AG04450 (cell line): Measurements from ENCODE around the gene CXXC1. TPM values are rescaled to one million over a fixed set of nuclear protein-coding genes. Genes with fewer than 3 reads are reported as not detected.
A peak's percentile ranks its signal among the peaks of the same experiment; 100 is the strongest.
"Not testable (repeated sequence)": the region's sequence is repeated elsewhere in the genome, so short reads cannot be mapped to it uniquely, and the experiment has no call there.

Experiments used
- CTCF ChIA-PET: fragments of 300-600, 350-600 bp; formaldehyde crosslinking; extraction: SDS; loops from one replicate; lab custom pipeline; 2022; ENCODE audit warnings: antibody characterized with exemption, inconsistent platforms; lab: Charles Lee
- POLR2A ChIA-PET: fragments of 350-600 bp; formaldehyde crosslinking; extraction: SDS; loops from one replicate; lab custom pipeline; 2021; ENCODE audit warnings: antibody characterized with exemption, inconsistent platforms; lab: Yijun Ruan, JAX
- DNase-seq: peaks from one replicate; pipeline ENCODE4 v3.0.0-alpha.2; 2011; ENCODE audit warnings: low read depth, low spot score
- H3K27ac ChIP-seq: one replicate; pipeline ENCODE4 v1.5.1; 2012; ENCODE audit warnings: low read depth, low read length, control low read depth
- H3K27me3 ChIP-seq: one replicate; pipeline ENCODE4 v1.6.0; 2012; ENCODE audit warnings: low read length; ENCODE audit not compliant: control insufficient read depth, insufficient read depth
- H3K4me3 ChIP-seq: 2 replicates; pipeline ENCODE4 v1.5.1; 2011; ENCODE audit warnings: mild to moderate bottlenecking, low read depth, low read length, control low read depth
- H3K9me3 ChIP-seq: 2 replicates; pipeline ENCODE4 v1.5.1; 2012; ENCODE audit warnings: low read length; ENCODE audit not compliant: control insufficient read depth, insufficient read depth
- polyA plus RNA-seq: library from polyadenylated mRNA; depleted of rRNA; stranded (reverse); fragments of >200 nt; gene quantifications from 2 replicates; pipeline ENCODE4 v1.2.3, GENCODE V29; 2011
- TF ChIP-seq, protein P1 (sequence below): IDR thresholded peaks from 2 replicates; pipeline ENCODE4 v1.5.1; 2011; ENCODE audit warnings: low read depth, low read length, control low read depth, inconsistent platforms

The CXXC1 gene
- polyA plus RNA-seq, 1 experiment: 23.6 TPM

DNA sequence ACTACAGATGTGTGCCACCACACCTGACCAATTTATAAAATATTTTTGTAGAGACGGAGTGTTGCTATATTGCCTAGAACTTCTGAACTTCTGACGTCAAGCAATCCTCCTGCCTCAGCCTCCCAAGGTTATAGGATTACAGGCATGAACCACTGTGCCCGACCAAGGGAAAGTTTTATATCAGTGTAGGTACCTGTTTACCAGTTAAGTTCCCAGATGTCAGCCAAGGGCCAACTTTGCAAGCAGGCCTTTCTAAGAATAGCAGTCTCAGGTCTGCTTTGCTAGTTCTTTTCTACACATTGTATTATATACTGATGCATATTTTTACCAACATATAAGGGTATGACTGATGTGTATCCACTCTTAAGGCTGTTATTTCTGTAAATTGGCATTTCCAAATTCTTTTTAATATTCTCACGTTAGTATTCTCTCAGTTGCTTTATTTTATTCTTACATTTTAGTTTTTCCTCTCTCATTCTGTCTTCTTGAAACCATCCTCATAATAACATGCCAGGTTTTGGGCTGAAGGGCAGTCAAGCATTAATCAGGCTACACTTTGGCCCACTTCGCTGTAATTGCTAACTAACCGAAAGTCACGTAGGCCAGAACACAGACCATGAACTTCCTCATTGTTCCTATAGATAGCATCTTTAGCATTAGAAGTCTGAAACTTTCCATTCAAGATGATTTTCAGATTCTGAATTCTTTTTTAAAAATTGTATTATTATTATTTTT is 25.0 kb upstream of the CXXC1 start:
- Histone ChIP-seq H3K4me3 (no peak overlapping the region), H3K9me3 (no peaks in the 10 kb centered on the region), H3K27me3 (no peaks in the 10 kb centered on the region), H3K27ac (no peak overlapping the region)
- TF ChIP-seq, protein P1, sequence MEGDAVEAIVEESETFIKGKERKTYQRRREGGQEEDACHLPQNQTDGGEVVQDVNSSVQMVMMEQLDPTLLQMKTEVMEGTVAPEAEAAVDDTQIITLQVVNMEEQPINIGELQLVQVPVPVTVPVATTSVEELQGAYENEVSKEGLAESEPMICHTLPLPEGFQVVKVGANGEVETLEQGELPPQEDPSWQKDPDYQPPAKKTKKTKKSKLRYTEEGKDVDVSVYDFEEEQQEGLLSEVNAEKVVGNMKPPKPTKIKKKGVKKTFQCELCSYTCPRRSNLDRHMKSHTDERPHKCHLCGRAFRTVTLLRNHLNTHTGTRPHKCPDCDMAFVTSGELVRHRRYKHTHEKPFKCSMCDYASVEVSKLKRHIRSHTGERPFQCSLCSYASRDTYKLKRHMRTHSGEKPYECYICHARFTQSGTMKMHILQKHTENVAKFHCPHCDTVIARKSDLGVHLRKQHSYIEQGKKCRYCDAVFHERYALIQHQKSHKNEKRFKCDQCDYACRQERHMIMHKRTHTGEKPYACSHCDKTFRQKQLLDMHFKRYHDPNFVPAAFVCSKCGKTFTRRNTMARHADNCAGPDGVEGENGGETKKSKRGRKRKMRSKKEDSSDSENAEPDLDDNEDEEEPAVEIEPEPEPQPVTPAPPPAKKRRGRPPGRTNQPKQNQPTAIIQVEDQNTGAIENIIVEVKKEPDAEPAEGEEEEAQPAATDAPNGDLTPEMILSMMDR: no peak
- ChIA-PET POLR2A (no interaction called here), CTCF (no interaction called here)
- DNase-seq: no peak

DNA sequence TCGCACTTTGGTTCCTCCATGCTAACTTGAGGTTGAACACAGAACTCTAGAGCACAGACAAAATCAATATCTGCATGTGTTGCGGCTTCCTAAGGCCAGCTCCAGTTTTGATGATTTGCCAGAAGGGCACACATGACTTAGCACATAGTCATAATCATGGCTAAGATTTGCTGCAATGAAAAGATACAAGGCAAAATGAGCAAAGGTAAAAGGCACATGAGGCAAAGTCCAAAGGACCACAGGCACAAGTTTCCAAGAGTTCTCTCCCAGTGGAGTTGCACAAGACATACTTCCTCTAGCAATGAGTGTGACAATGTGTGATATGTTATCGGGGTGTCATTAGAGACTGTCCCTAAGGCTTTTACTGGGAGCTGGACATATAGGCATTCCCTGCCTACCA is 24.2 kb upstream of the CXXC1 start:
- no peak overlapping the region for H3K4me3 ChIP-seq
- TF ChIP-seq, protein P1: no peak
- ChIA-PET POLR2A (no interaction called here), CTCF (no interaction called here)
- H3K27me3 ChIP-seq: no peaks in the 10 kb centered on the region
- H3K27ac ChIP-seq: no peak overlapping the region
- H3K9me3 ChIP-seq: no peaks in the 10 kb centered on the region
- DNase-seq: no peak

DNA sequence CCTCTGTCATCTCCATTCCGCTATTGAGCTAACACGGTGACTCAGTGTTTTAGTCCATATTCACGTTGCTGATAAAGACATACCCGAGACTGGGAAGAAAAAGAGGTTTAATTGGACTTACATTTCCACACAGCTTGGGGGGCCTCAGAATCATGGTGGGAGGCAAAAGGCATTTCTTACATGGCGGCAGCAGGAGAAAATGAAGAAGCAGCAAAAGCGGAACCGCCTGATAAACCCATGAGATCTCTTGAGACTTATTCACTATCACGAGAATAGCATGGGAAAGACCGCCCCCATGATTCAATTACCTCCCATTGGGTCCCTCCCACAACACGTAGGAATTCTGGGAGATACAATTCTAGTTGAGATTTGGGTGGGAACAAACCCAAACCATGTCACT is 22.6 kb upstream of the CXXC1 start:
- ChIA-PET POLR2A (no interaction called here), CTCF (no interaction called here)
- Histone ChIP-seq H3K4me3 (no peak overlapping the region), H3K27me3 (no peaks in the 10 kb centered on the region), H3K9me3 (no peaks in the 10 kb centered on the region), H3K27ac (no peak overlapping the region)
- TF ChIP-seq, protein P1: no peak
- no peak for DNase-seq

DNA sequence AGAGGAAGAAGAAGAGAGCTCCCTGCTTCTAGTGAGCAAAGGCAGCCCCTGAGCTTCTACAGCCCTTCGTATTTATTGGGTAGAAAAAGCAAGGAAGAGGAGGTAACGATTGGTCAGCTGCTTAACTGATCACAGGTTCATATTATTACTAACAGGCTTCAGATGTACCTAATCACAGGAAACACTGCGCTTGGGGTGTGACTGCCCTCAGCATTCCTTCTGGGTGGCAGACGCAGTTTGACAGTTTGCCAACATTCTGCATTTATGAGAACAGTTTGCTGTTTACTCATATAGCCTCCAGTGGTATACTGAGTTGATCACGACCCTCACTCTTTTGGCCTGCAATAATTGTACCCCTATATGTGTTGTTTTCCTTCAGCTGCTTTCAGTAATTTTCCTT is 21.4 kb upstream of the CXXC1 start:
- H3K27ac ChIP-seq, POLR2A ChIA-PET, H3K4me3 ChIP-seq, H3K9me3 ChIP-seq, H3K27me3 ChIP-seq, DNase-seq: not testable (repeated sequence)
- CTCF ChIA-PET: interaction anchor here (1.7 kb wide), 1 partner anchor 48 kb away, joined by 12 read pairs; no protein-coding TSS in a partner anchor

DNA sequence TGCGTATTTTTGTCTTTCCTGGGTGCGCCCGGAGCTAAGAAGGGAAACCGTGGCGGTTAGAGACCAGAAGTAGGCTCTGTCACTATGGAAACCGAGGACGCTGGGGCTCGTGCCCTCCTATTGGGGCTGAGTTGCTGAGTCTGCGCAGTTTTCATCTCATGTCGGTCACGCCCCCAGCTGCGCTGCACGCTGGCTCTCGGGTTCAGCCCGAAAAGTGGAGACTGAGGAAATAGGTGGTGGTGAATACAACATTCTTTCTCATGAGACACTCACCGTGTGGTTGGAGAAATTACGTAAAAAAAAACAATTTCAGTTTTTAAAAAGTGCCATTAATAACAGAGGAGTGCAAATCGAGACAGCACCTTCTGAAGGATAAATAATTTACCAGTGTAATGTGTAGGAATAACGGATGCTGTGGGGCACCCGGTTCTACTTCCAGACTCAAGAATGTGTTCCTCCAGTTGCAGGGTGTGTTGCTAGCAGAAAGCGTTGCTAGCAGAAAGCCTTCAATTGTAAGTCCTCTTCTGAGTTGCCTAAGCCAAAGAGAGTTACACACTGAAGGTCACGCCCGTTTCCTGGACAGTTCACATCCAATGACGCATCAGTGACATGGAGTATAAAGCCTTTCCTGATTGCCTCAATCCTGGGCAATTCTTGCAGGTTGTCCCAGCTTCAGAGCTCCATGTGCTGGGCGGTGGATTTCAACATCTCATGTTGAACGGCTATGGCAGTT is 20.4 kb upstream of the CXXC1 start:
- TF ChIP-seq, protein P1: no peak
- Histone ChIP-seq H3K27me3 (no peaks in the 10 kb centered on the region), H3K4me3 (peak overlapping the region; percentile 70), H3K27ac (no peak overlapping the region), H3K9me3 (no peaks in the 10 kb centered on the region)
- DNase-seq: peak; percentile 67
- ChIA-PET POLR2A (interaction anchor here (1.4 kb wide), 1 partner anchor 10 kb away, joined by 5 read pairs; no protein-coding TSS in a partner anchor), CTCF (interaction anchor here (1.7 kb wide), 1 partner anchor 49 kb away, joined by 12 read pairs; no protein-coding TSS in a partner anchor)
